DND-41 (cell line): Measurements from ENCODE around the gene AKAP6.

Source experiments
- CTCF ChIP-seq: IDR thresholded peaks from 2 replicates; pipeline ENCODE4 v1.5.1; 2012; ENCODE audit warnings: borderline replicate concordance, low read length, moderate library complexity, mild to moderate bottlenecking; ENCODE audit not compliant: poor library complexity, severe bottlenecking; ENCODE audit errors: extremely low read depth
- EZH2 ChIP-seq: IDR thresholded peaks from 3 replicates; pipeline ENCODE4 v1.6.1; 2012; ENCODE audit warnings: borderline replicate concordance, low read depth, mild to moderate bottlenecking, moderate library complexity, low read length, inconsistent platforms; ENCODE audit not compliant: severe bottlenecking

GRCh38 chr14:32453857-32454810 is 125.0 kb downstream of the AKAP6 start:
- TF ChIP-seq CTCF: no peak
- TF ChIP-seq EZH2: no peak
